NCI-H2196 (cell line): ENCODE results near the gene TMEM30B.

ENCODE experiments used
- DNase-seq: peaks from one replicate; lab custom pipeline; 2025; ENCODE audit not compliant: unreplicated experiment; lab: John Stamatoyannopoulos, UW

The TMEM30B gene

DNA sequence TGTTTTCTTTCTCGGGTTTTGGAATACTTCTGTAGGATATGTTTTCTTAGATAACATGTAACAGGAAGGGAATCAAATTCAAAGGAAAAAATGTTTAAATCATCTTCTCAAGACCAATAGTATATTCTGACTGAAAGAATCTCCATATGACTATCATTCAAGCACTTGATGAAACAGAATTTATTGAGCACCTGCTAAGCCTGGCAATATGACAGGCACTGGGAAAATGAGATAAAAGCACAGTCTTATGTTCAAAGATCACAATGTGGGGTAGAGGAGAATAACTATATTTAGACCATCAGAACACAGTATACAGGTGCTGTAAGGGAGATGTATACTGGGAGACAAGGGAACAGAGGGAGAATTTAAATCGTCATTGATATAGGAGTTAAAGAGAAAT lies 19.1 kb upstream of the TMEM30B start:
- no peak for DNase-seq

DNA sequence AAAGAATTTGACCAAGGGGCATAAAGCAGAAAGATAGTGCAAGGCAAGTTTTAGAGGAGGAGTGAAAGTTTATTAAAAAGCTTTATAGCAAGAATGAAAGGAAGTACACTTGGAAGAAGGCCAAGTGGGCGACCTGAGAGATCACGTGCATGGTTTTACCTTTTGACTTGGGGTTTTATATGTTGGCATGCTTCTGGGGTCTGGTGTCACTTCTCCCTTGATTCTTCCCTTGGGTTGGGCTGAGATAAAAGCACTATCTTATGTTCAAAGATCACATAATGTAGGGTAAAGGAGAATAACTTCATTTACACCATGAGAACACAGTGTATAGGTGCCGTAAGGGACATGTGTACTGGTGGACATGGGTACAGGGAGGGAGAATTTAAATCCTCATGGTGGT lies 17.7 kb upstream of the TMEM30B start:
- DNase-seq, result no peak

DNA sequence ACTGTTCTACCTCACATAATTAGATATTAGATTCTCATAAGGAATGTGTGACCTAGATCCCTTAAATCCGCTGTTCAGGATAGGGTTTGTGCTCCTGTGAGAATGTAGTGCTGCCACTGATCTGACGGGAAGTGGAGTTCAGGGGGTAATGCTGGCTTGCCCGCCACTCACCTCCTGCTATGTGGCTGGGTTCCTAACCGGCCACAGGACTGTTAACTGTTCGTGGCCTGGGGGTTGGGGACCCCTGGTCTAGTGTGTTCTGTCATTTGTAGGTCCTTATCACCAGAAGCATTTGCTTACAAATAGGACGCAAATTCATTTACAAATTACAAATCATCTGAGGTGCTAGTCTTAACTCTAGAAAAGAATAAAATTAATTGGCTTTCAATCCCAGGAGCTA lies 16.4 kb upstream of the TMEM30B start:
- no peak for DNase-seq

DNA sequence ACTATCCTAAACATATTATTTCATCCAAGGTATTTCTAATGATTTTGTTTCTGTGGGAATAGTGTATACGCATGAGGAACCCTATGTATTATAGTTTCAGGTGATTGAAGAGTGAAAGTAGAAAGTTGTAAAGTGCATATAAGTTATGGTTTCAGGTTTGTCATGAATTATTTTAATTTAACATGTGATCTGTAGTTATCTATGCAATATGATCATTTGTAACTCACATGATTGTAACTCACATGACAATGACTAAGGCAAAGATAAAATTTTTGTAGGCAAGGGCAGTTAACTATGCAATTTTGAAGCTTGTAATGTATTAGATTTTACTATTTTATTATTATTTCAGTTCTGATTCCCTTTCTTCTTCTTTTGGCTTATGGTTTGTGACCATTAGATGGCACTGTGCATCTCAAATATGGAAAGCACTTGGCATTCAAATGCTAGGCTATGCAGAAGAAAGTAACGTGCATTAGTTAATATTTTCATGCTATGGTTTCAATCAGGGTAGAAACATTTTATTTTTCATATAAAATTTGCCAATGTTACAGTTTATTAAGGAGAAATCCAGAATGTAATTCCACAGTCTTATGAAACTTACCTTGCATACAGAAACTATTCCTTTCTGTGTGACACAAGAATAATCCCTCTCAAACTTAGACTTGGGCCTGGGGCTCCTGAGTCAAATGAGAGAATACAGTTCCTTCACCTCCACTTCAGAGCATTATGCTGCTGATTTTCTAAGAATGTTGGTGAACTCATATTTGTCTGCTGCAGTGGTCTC lies 15.8 kb upstream of the TMEM30B start:
- peak; percentile 68 for DNase-seq

DNA sequence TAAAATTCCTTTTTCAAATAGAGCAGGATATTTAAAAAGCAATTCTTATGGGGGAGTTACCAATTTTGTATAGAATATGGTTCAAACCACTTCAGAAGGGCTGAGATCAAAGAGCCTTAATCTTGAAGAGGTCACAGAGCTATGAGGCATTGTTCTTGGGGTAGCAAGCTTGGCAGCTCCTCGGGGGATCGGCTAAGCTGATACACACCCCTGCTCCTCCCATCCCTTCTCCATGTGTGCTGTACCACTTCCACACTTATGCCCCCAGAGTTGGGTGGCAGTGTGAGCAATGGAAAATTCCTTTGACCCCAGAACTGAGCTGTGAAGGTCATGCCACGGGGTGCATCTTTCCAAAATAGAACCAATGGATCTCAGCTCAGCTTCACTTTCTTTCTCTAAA lies 15.0 kb upstream of the TMEM30B start:
- no peak for DNase-seq

DNA sequence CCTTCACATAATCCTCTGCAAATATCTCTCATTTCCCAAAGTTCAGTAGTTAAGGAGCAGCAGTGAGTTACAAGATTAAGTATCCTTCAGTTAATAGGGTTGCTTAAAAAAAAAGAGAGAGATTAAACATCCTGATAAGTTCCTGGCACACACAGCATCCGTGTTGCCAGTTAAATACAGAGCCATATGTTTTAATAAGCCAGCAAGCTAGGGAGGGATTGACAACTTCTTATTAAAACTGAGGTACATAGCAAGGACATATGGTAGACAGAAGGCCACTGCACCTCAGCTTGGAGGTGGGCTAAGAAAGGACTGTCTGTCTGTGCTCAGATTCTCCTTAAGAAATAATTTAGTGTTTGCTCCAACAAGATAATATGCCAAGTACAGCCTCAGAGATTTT lies 9.6 kb upstream of the TMEM30B start:
- DNase-seq, result no peak

DNA sequence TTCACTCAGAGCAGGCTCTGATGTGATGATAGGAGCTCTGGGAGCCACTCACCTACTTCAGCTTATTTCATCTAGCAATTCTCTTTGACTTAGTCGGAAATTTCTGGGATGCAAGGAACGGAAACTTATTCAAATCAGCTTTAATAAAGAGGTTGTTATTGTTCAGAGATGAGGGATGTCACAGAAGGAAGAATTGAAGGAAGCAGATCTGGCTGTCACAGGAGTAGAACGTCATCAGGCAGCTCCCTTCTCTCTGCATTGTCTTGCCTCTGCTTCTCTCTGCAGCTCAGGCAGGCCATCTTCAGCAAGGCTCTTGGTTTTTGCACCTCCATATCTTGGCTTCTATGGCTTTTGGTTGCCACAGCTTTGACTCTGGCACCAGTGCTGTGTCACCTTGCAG lies 7.6 kb upstream of the TMEM30B start:
- DNase-seq, result no peak

DNA sequence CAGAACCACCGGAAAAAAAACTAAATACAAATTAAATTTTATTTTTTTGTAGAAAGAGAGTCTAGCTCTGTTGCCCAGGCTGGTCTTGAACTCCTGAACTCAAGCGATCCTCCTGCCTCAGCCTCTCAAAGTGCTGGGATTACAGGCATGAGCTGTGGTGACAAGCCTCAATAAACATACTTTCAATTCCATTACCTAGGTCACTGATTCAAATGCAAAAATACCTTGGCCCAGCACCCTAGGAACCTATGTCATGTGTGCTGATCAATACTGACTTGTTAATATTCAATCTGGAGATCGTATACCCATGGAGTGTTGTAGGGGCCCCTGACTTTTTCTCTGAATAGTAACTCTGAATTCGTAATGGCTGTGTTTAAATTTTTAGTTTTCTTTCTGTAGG lies 7.1 kb upstream of the TMEM30B start:
- DNase-seq, result no peak

DNA sequence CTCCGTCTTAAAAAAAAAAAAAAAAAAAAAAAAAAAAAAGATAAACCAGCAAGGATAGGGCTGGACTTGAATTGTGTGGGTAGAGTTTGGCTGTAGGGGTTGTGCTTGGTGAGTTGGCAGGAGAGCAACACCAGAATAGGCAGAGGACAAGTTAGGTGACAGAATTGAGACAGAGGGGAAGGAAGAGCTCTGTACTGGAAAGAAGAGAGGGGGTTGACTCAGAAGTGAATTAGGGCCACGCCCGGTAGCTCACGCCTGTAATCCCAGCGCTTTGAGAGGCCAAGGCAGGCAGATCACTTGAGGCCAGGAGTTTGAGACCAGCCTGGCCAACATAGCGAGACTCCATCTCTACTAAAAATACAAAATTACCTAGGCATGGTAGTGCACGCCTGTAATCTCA lies 6.1 kb upstream of the TMEM30B start:
- DNase-seq, result no peak

DNA sequence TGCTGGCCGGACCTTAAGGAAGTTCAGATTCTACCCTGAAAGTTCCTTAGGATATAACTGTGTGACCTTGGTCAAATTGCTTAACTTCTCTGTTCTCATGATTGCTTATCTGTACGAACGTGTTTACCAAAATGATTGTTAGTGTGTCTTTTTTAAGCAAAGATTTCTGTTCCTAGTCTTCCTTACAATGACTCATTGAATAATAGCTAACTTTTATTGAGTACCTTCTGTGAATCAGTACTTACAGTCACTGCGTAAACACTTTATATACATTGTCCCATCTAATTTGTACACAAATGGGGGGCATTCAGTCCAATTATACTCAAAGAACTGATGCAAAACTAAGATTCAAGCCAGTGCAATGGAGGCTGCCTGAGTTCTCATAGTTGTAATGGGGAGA lies 4.2 kb upstream of the TMEM30B start:
- no peak for DNase-seq

DNA sequence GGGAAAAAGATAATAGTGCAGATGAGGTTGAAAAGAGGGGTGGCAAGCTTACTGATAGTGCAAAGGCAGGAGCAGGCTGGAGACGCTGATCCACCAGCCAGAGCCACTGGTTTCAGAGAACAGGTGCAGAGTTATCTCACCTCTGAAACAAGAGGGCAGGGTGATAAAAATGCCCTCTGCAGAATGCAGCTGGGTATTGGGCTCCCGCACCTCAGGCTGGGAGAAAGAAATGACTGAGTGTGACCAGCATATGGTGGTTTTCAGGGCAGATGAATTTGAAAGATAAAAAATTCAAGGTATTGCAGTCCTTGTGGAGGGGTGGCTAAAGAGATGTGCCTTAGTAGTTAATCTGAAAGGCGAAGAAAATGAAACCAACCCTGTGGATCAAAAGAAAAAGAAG lies 2.9 kb upstream of the TMEM30B start:
- DNase-seq, result peak; percentile 23

DNA sequence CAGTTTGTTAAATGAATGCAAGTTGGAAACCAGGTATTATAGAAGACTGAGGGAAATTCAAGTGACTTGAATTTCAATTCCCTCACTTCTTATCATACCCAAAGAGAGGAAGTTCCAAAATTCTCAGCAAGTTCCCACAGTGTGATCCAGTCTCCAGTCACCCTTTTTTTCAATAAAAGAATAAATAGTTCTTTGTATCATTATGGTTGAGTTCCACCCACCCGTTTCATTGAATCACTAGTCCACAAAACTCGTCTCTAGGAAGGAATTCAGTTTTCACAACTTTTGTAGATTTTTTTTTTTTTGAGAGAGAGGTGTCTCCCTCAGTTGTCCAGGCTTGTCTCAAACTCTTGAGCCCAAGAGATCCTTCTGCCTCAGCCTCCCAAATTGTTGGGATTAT lies 1.6 kb upstream of the TMEM30B start:
- no peak for DNase-seq

DNA sequence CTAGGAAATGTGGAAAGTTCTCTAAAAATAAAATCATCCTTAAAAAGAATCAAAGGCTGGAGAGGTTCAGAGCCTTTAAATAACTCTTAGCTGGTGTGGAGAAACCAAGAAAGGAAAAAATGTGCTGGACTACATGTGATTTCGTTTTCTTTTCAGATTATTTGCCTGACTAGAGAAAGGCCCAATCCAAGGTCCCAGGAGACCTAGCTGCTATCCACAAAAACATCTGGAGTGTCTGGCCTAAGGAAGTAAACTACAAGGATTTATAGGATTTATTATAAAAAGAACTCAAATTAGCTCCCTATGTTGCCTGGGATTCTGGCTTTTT lies 774 bp upstream of the TMEM30B start:
- DNase-seq, result no peak

DNA sequence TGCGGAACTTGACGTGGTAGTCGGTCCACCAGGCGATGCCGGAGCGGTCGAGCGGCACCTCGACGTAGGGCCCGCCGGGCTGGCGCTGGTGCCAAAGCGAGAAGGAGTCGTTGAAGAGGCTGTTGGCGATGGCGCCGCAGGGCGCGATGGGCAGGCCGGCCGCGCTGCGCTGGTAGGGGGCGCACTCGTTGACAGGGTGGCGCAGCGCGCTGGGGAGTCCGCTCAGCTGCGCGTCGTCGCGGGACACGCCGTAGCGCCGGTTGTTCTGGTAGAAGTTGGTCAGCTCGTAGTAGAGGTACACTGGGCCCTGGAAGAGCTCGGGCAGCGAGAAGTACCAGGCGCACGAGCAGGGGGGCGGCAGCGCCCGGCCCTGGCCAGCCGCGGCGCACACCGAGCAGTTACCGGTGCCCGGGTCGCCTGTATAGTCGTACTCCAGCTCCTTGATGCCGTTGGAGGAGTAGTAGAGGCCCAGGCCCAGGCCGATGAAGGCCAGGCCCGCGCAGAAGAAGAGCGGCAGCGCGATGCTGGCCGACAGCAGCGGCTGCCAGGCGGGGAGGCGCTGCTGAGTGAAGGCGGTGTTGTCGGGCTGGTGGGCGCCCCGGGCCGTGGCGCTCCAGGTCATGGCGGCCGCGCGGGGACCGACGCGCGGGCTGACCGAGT lies 482 bp downstream of the TMEM30B start:
- DNase-seq, result peak; percentile 65

DNA sequence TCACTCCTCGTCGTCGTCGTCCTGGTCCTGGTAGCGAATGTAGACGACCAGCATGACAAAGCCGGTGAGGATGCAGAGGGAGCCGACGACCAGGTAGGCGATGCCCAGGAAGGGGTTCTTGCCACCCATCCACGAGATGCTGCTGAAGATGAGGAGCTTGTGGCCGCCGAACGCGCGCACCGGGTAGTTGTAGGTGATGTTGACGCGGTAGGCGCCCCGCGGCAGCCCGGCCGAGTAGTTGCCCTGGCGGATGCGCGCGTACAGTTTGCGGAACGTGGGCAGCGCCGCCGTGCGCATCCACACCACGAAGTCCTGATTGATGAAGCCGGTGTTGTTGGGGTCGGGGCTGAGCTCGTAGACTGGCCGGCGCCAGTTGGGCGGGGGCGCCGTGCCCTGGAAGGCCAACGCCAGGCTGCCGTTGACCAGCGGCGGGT lies 1.0 kb downstream of the TMEM30B start:
- no peak for DNase-seq

DNA sequence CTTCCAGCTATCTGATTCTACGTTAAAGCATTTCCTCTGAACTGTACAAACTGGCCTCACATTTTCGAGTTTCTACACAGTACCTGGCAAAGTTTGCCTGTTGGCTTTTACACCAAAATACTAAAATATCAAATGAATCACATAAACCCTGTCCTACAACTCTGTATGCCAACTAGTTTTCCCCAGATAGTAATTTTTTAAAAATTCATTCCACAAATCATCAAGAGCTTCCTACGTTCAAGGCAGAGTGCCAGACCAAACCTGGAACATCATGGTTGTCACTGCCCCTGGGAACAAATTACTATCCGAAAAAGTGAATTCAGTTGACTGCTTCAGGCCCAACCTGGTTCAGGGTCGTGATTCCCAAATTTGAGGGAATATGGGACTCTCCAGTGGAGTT lies 2.1 kb downstream of the TMEM30B start:
- DNase-seq, result no peak

DNA sequence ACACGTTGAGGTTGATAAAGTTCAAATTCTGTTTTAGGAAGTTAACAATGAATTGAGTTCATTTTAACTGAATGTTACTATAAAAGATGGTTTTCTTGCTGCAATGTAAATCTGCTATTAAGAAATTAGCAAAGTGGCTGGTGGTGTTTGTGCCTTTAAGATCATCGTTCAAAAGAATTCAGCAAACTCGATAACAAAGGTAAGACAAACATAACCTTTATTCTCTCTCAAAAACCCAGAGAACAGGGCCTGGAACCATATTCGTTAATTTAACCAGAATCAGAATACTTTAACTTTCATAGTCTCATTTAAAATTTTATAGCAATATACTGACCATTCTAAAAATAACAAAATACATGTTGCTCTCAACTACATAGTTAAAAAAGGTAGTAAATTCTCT lies 3.4 kb downstream of the TMEM30B start:
- DNase-seq, result no peak

DNA sequence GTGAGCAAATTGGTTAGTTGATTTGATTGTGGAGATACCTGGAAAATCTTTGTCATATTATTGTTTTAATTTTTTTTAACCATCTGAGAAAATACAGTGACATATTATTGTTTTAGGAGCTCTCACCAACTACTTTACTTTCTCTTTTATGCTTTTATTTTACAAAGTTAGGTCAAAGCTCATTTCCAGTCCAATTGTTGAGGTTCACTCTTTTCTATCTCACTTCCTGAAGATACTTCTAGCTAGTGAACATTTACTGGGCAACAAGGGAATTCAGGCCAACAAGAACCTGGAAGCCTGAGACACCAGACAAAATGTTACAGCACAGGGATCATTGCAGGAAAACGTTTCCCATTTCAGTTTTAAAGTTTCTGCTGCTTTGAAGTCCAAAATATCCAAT lies 3.9 kb downstream of the TMEM30B start:
- no peak for DNase-seq

DNA sequence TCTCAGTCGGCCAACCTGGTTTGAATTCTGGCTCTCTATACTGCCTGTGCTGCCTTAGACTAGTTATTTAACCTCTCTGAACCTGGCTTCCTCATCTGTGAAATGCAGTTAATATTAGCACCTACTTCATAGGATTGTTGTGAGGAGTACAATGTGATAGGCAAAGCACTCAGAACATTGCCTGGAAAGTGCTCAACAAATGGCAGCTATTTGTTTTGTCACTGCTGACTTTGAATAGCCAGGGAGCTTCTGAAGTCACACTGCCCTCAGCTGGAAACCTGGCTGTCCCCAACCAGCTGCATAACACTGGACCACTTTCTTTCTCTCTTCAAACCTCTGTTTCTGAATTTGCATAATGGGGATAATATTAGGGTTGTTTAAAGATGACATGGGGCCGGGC lies 9.6 kb downstream of the TMEM30B start:
- no peak for DNase-seq

DNA sequence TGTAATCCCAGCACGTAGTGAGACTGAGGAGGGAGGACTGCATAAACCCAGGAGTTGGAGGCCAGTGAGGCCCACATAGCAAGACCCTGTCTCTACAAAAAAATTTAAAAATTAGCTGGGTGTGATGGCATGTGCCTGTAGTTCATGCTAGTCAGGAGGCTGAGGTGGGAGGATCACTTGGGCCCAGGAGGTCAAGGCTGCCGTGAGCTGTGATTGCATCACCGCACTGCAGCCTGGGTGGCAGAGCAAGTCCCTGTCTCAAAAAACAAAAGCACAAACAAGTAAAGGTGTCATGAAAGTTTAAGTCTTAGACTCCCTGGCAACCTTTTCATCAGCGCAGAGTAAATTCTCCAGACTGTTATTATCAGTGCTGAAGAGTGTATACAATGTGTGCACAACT lies 10.4 kb downstream of the TMEM30B start:
- no peak for DNase-seq

DNA sequence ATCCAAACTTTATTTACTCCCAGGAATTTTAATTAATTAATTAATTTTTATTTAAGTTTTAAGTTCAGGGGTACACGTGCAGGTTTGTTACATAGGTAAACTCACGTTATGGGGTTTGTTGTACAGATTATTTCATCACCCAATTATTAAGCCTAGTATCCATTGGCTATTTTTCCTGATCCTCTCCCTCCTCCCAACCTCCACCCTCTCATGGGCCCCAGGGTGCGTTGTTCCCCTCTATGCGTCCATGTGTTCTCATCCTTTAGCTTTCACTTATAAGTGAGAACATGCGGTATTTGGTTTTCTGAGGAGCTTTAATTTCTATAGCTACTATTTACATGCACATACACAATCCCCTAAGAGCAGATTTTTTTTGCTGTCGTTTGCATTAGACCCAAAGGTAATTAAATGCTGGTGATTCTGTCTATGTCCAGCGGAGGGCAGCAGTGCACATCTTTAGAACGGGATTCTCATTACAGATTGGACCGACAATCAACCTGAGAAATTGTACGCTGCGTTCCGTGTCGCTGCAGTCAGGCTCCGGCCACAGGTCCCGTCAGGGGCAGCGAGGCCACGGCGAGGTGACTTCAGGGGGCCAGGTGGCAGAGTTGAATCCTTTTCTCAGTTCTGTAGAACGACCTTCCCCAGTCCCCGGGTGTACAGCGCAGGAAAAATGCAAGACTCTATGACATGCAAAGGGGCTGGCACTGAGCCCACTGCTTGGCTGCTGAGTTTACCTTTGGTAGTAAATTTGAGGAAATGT lies 11.6 kb downstream of the TMEM30B start:
- peak; percentile 91 for DNase-seq

DNA sequence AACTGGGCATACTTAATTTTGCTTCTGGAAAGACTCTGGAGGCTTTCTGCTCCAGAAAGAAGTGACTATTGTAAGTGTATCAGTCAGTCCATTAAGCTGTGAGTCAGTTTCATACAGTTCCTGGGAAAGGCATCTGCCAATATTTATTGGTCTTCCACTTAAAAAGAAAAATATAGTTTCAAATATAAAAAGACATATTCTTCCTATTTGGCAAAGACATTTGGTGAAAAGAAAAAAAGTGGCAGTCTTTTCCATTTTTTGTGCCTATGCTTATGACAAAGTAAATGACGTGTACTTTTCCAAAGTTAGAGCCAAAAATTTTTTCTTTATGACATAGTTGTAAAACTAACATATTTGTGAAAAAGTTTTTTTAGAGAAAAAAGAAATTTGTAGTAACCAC lies 12.3 kb downstream of the TMEM30B start:
- no peak for DNase-seq
